Measurements from ENCODE around the gene NUP62. TPM values are rescaled to one million over a fixed set of nuclear protein-coding genes. Genes with fewer than 3 reads are reported as not detected.

Gene NUP62
- polyA plus RNA-seq, 1 of the 3 experiments (the other 2 are of a cell fraction): 16.2 TPM

DNA sequence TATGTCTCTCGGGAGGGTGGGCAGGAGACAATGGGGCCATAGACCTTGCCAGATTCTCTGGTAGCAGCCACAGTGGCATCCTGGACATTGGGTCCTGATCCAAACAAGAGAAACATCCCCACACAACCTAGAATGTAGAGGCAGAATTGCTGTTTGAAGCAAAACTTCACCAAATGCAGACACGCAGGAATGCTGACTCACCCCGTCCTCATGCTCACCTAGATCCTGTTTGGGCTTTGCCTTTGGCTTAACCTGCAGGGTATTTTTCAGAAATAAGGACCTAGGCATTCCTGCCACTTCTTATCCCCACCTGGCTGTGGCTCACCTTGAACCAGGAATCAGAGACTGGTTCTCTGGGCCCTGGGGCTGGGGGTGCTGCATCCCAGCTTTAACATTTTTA, 44.5 kb downstream of the NUP62 start (continued):
- TF ChIP-seq, protein P1, sequence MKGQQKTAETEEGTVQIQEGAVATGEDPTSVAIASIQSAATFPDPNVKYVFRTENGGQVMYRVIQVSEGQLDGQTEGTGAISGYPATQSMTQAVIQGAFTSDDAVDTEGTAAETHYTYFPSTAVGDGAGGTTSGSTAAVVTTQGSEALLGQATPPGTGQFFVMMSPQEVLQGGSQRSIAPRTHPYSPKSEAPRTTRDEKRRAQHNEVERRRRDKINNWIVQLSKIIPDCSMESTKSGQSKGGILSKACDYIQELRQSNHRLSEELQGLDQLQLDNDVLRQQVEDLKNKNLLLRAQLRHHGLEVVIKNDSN (IDR thresholded peaks at IDR 0.05; ENCODE audit: borderline replicate concordance, low read depth): no peak
- TF ChIP-seq RFX5 (IDR thresholded peaks at IDR 0.05; ENCODE audit: low read length) (no peak), EP300 (IDR thresholded peaks at IDR 0.05; ENCODE audit: borderline replicate concordance in 1 of 2, low read depth in 1 of 2, low read length in 1 of 2) (no peak), RAD21 (IDR thresholded peaks at IDR 0.05; ENCODE audit: low read length) (no peak), GATA2 (CRISPR knock-in tag; IDR thresholded peaks at IDR 0.05) (no peak), FOSL2 (IDR thresholded peaks at IDR 0.05; ENCODE audit: borderline replicate concordance, low read depth) (no peak)

DNA sequence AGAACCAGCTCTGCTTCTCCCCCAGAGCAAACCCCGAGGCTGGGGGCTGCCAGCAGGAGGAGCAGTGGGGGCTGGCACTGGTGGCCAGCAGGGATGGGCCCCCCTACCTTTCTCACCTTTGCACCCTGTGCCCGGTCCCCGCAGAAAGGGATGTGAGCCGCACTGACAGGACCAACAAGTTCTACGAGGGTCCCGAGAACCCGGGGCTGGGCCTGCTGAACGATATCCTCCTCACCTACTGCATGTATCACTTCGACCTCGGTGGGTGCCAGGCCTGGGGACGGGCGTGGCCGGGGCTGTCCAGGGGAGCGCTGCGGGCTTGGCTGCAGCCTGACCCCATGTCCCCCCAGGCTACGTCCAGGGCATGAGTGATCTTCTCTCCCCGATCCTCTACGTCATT, 45.2 kb downstream of the NUP62 start:
- no peaks in the 10 kb centered on the region for H3K9me2 ChIP-seq
- H3K9ac ChIP-seq: no peak overlapping the region
- ChIA-PET CTCF (no interaction called here), POLR2A (no interaction called here)
- no peak for DNase-seq
- H3K79me2 ChIP-seq (ENCODE audit: insufficient read depth): peaks cover 9% of the 10 kb centered on the region
- H3K27me3 ChIP-seq (ENCODE audit: insufficient read depth): no peaks in the 10 kb centered on the region
- H3K36me3 ChIP-seq (replicated peaks in 1 of 2; ENCODE audit: control insufficient read depth in 1 of 2, insufficient read depth in 2 of 2, low read length in 1 of 2): peaks cover 41 to 54% of the 10 kb centered on the region in 2 experiments
- H3K4me1 ChIP-seq (ENCODE audit: control insufficient read depth in 1 of 2, insufficient read depth in 2 of 2, low read depth in 1 of 2, low read length in 1 of 2): peaks cover 0 to 3% of the 10 kb centered on the region in 2 experiments; a peak in 1 of 4 replicates
- no peak overlapping the region for H3K4me3 ChIP-seq (ENCODE audit: low read depth in 2 of 2, low read length in 1 of 2)
- 100% methylated on average over 4 of the region's 18 CpGs for WGBS (ENCODE audit: low lambda C conversion rate)
- H3K27ac ChIP-seq (ENCODE audit: low read depth in 2 of 2, low read length in 1 of 2): no peak overlapping the region
- TF ChIP-seq NRF1 (IDR thresholded peaks at IDR 0.05; ENCODE audit: low read depth, low read length) (no peak), FOXM1 (IDR thresholded peaks at IDR 0.05; ENCODE audit: low read depth) (no peak), GATA2 (CRISPR knock-in tag; IDR thresholded peaks at IDR 0.05) (no peak), TCF12 (IDR thresholded peaks at IDR 0.05) (no peak), TEAD4 (IDR thresholded peaks at IDR 0.05; ENCODE audit: borderline replicate concordance, insufficient read depth) (no peak), RXRA (IDR thresholded peaks at IDR 0.05; ENCODE audit: borderline replicate concordance, low read depth) (no peak), PBX3 (IDR thresholded peaks at IDR 0.05) (no peak), TAF1 (IDR thresholded peaks at IDR 0.05; ENCODE audit: borderline replicate concordance, low read depth, low read length) (no peak)
- H3K4me2 ChIP-seq: no peak overlapping the region
- no peaks in the 10 kb centered on the region for H3K9me3 ChIP-seq
- H3F3A ChIP-seq (replicated peaks; ENCODE audit: insufficient read depth): peaks cover 10% of the 10 kb centered on the region
- H2AFZ ChIP-seq (ENCODE audit: low read depth): no peak overlapping the region
- H4K20me1 ChIP-seq (ENCODE audit: insufficient read depth): no peaks in the 10 kb centered on the region

GRCh38 chr19:49883094-49883493, 46.2 kb downstream of the NUP62 start:
- H3K9me3 ChIP-seq: no peaks in the 10 kb centered on the region
- H3K4me3 ChIP-seq (ENCODE audit: low read depth in 2 of 2, low read length in 1 of 2): no peak overlapping the region
- H4K20me1 ChIP-seq (ENCODE audit: insufficient read depth): no peaks in the 10 kb centered on the region
- peaks cover 7 to 11% of the 10 kb centered on the region in 2 experiments; a peak in 2 of 4 replicates for H3K4me1 ChIP-seq (ENCODE audit: control insufficient read depth in 1 of 2, insufficient read depth in 2 of 2, low read depth in 1 of 2, low read length in 1 of 2)
- H3K27me3 ChIP-seq (ENCODE audit: insufficient read depth): no peaks in the 10 kb centered on the region
- H3K9ac ChIP-seq: no peak overlapping the region
- no peak overlapping the region for H3K27ac ChIP-seq (ENCODE audit: low read depth in 2 of 2, low read length in 1 of 2)
- 89% methylated on average over 4 of the region's 5 CpGs for WGBS (ENCODE audit: low lambda C conversion rate)
- H3K9me2 ChIP-seq: no peaks in the 10 kb centered on the region
- peaks cover 41 to 56% of the 10 kb centered on the region in 2 experiments for H3K36me3 ChIP-seq (replicated peaks in 1 of 2; ENCODE audit: control insufficient read depth in 1 of 2, insufficient read depth in 2 of 2, low read length in 1 of 2)
- no peak for DNase-seq
- H3K79me2 ChIP-seq (ENCODE audit: insufficient read depth): peaks cover 19% of the 10 kb centered on the region
- no peak overlapping the region for H2AFZ ChIP-seq (ENCODE audit: low read depth)
- peaks cover 10% of the 10 kb centered on the region for H3F3A ChIP-seq (replicated peaks; ENCODE audit: insufficient read depth)
- ChIA-PET POLR2A (no interaction called here), CTCF (no interaction called here)
- H3K4me2 ChIP-seq: no peak overlapping the region
- TF ChIP-seq PBX3 (IDR thresholded peaks at IDR 0.05) (no peak), MXI1 (IDR thresholded peaks at IDR 0.05; ENCODE audit: low read depth, low read length) (no peak), EP300 (IDR thresholded peaks at IDR 0.05; ENCODE audit: borderline replicate concordance in 1 of 2, low read depth in 1 of 2, low read length in 1 of 2) (no peak), YY1 (IDR thresholded peaks at IDR 0.05; ENCODE audit: low read depth) (no peak), ZBTB33 (IDR thresholded peaks at IDR 0.05; ENCODE audit: borderline replicate concordance, low read depth) (no peak), RXRA (IDR thresholded peaks at IDR 0.05; ENCODE audit: borderline replicate concordance, low read depth) (no peak), TCF12 (IDR thresholded peaks at IDR 0.05) (no peak), EZH2phosphoT487 (IDR thresholded peaks at IDR 0.05; ENCODE audit: borderline replicate concordance, low read depth) (no peak), TEAD4 (IDR thresholded peaks at IDR 0.05; ENCODE audit: borderline replicate concordance, insufficient read depth) (no peak), FOXM1 (IDR thresholded peaks at IDR 0.05; ENCODE audit: low read depth) (no peak)
- TF ChIP-seq, protein P2, sequence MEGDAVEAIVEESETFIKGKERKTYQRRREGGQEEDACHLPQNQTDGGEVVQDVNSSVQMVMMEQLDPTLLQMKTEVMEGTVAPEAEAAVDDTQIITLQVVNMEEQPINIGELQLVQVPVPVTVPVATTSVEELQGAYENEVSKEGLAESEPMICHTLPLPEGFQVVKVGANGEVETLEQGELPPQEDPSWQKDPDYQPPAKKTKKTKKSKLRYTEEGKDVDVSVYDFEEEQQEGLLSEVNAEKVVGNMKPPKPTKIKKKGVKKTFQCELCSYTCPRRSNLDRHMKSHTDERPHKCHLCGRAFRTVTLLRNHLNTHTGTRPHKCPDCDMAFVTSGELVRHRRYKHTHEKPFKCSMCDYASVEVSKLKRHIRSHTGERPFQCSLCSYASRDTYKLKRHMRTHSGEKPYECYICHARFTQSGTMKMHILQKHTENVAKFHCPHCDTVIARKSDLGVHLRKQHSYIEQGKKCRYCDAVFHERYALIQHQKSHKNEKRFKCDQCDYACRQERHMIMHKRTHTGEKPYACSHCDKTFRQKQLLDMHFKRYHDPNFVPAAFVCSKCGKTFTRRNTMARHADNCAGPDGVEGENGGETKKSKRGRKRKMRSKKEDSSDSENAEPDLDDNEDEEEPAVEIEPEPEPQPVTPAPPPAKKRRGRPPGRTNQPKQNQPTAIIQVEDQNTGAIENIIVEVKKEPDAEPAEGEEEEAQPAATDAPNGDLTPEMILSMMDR (IDR thresholded peaks at IDR 0.05): no peak

All from SK-N-SH (cell line).